Measurements from ENCODE around the gene ASB2.

DNA sequence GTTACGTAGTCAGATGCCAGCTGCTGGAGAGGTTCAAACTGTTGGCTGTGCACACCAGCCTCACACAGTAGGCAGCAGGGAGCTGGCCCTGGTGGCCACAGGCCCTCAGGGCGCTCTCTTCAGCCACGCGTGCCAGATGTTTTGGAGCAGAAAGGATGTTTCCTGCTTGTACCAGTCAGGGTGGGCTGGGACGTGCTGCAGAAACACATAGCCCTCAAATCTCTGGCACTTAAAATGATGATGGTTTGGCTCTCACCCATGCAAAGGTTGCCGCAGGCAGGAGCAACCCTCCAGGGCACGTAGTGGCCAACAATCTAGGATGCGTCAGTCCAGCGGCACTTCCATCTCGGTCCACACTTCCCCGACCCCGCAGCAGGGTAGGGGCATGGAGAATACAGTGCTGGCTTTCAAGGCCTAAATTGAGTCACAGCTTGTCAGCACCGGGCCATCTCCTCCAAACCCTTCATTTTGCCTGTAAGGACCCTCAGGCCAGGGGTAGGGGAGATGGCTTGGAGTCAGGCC is 50.9 kb downstream of the ASB2 start:
- TF ChIP-seq TAF1 (IDR thresholded peaks at IDR 0.05; ENCODE audit: borderline replicate concordance, insufficient read depth, low read length) (no peak), POLR2AphosphoS5 (IDR thresholded peaks at IDR 0.05; ENCODE audit: low read depth, low read length) (no peak), SIN3A (IDR thresholded peaks at IDR 0.05; ENCODE audit: borderline replicate concordance, insufficient read depth, low read length) (no peak), FOXP2 (optimal IDR thresholded peaks at IDR 0.05; ENCODE audit: borderline replicate concordance, extremely low read depth, extremely low read length, insufficient read depth) (no peak)
- TF ChIP-seq, protein P1, sequence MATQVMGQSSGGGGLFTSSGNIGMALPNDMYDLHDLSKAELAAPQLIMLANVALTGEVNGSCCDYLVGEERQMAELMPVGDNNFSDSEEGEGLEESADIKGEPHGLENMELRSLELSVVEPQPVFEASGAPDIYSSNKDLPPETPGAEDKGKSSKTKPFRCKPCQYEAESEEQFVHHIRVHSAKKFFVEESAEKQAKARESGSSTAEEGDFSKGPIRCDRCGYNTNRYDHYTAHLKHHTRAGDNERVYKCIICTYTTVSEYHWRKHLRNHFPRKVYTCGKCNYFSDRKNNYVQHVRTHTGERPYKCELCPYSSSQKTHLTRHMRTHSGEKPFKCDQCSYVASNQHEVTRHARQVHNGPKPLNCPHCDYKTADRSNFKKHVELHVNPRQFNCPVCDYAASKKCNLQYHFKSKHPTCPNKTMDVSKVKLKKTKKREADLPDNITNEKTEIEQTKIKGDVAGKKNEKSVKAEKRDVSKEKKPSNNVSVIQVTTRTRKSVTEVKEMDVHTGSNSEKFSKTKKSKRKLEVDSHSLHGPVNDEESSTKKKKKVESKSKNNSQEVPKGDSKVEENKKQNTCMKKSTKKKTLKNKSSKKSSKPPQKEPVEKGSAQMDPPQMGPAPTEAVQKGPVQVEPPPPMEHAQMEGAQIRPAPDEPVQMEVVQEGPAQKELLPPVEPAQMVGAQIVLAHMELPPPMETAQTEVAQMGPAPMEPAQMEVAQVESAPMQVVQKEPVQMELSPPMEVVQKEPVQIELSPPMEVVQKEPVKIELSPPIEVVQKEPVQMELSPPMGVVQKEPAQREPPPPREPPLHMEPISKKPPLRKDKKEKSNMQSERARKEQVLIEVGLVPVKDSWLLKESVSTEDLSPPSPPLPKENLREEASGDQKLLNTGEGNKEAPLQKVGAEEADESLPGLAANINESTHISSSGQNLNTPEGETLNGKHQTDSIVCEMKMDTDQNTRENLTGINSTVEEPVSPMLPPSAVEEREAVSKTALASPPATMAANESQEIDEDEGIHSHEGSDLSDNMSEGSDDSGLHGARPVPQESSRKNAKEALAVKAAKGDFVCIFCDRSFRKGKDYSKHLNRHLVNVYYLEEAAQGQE (IDR thresholded peaks at IDR 0.05; ENCODE audit: insufficient read depth in 1 of 2, low read depth in 2 of 2, low read length in 2 of 2), result no peak

Data from PFSK-1 (cell line).